ENCODE data around the gene PRRX2.

DNA sequence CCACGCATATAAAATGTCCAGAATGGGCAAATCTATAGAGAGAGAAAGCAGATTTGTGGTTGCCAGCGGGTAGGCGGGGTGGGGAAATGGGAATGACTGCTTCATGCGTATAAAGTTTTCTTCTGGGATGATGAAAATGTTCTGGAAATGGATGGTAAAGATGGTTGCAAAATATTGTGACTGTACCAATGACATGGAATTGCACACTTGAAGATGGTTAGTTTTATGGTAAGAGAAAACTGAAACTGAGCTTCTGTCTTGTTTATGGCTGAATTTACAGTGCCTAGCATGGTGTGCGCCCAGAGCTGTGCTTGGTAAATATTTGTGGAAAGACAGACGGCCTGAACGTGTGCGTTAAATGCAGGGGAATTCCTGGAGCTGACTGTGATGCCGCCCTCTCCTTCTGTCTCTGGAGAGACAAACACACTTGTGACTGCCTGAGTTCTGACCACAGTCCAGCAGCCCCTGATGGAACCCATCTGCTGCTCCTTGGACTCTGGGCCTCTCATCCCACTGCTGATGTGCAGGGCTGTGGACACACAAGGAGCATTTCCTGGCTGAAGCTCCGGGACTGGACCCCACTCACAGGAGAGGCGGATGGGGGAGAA, 96.0 kb downstream of the PRRX2 start:
- TF ChIP-seq POLR2AphosphoS5 (IDR thresholded peaks at IDR 0.05; ENCODE audit: insufficient read depth in 1 of 2, low read depth in 1 of 2) (peak; percentile 10 to 67), POLR2A (IDR thresholded peaks at IDR 0.05) (no peak)
